ENCODE data around the gene CBLB. TPM values are rescaled to one million over a fixed set of nuclear protein-coding genes. Genes with fewer than 3 reads are reported as not detected.

The CBLB gene
- total RNA-seq, 1 experiment from 2014 or later: 19.7 TPM

- Mint-ChIP-seq H3K4me1 (ENCODE audit: insufficient read depth, unreplicated experiment) (peaks cover 8% of the 10 kb centered on the region), H3K4me3 (ENCODE audit: unreplicated experiment) (no peak overlapping the region), H3K9me3 (ENCODE audit: unreplicated experiment) (no peaks in the 10 kb centered on the region), H3K36me3 (ENCODE audit: insufficient read depth, unreplicated experiment) (peaks cover 5% of the 10 kb centered on the region), H3K27me3 (ENCODE audit: insufficient read depth, unreplicated experiment) (no peaks in the 10 kb centered on the region), H3K27ac (ENCODE audit: low read depth, unreplicated experiment) (no peak overlapping the region)
- ChIA-PET POLR2A (interaction anchor here (0.6 to 2.1 kb wide), 6 partner anchors 8 to 113 kb away, joined by 3 to 12 read pairs (median 3); partner anchors contain the start of gene CBLB), CTCF (interaction anchor here (0.6 kb wide), 2 partner anchors 712 to 1361 kb away, joined by 3 to 5 read pairs; no protein-coding TSS in a partner anchor)
- TF ChIP-seq, protein P1, sequence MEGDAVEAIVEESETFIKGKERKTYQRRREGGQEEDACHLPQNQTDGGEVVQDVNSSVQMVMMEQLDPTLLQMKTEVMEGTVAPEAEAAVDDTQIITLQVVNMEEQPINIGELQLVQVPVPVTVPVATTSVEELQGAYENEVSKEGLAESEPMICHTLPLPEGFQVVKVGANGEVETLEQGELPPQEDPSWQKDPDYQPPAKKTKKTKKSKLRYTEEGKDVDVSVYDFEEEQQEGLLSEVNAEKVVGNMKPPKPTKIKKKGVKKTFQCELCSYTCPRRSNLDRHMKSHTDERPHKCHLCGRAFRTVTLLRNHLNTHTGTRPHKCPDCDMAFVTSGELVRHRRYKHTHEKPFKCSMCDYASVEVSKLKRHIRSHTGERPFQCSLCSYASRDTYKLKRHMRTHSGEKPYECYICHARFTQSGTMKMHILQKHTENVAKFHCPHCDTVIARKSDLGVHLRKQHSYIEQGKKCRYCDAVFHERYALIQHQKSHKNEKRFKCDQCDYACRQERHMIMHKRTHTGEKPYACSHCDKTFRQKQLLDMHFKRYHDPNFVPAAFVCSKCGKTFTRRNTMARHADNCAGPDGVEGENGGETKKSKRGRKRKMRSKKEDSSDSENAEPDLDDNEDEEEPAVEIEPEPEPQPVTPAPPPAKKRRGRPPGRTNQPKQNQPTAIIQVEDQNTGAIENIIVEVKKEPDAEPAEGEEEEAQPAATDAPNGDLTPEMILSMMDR (IDR thresholded peaks at IDR 0.05; ENCODE audit: unreplicated experiment): no peak
- no TSS peak for BruUV-seq (replicated peaks)
- peak; percentile 9 for DNase-seq (ENCODE audit: unreplicated experiment)
- intact Hi-C loops (cut with micrococcal nuclease): no loop called here
These were observed 15.1 kb upstream of the CBLB start for GRCh38 chr3:105883798-105884377.

DNA sequence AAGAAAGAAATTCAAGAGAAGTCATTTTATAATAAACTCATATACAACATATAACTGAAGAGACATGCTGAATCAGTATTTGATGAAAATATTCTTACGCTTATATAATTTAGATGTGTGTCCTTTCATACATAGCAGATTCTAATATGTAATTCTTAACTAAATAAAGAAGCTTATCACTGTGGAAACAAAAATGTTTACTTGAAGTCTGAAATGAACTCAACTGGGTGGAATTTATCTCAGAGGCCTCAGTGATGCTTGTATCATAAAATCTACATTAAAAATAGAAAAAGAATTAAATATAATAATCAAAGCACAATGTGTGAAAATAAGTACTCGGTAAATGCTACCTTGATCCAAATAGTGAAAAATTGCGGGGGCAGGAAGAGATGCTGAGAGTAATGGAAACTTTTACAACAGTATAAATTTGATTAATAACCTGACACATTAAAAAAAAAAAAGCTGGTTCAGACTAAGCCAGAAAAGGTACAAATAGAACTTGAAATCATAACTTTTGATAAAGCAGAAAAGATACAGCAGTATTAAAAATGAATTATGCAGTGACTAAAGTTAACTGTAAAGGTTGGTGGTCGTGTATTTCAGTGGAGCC is 12.0 kb upstream of the CBLB start:
- intact Hi-C loops (cut with micrococcal nuclease): no loop called here
- Mint-ChIP-seq H3K36me3 (ENCODE audit: insufficient read depth, unreplicated experiment) (peaks cover 5% of the 10 kb centered on the region), H3K27ac (ENCODE audit: low read depth, unreplicated experiment) (no peak overlapping the region), H3K27me3 (ENCODE audit: insufficient read depth, unreplicated experiment) (no peaks in the 10 kb centered on the region), H3K9me3 (ENCODE audit: unreplicated experiment) (no peaks in the 10 kb centered on the region), H3K4me3 (ENCODE audit: unreplicated experiment) (no peak overlapping the region), H3K4me1 (ENCODE audit: insufficient read depth, unreplicated experiment) (peaks cover 8% of the 10 kb centered on the region)
- DNase-seq (ENCODE audit: unreplicated experiment): no peak
- ChIA-PET CTCF (interaction anchor here (1.4 kb wide), 1 partner anchor 9 kb away, joined by 3 read pairs; no protein-coding TSS in a partner anchor), POLR2A (interaction anchor here (0.6 to 1.5 kb wide), 3 partner anchors 11 to 327 kb away, joined by 3 to 7 read pairs (median 3); no protein-coding TSS in a partner anchor)
- TF ChIP-seq, protein P1 (IDR thresholded peaks at IDR 0.05; ENCODE audit: unreplicated experiment): no peak
- no TSS peak for BruUV-seq (replicated peaks)

- Mint-ChIP-seq H3K9me3 (ENCODE audit: unreplicated experiment) (no peaks in the 10 kb centered on the region), H3K4me3 (ENCODE audit: unreplicated experiment) (no peak overlapping the region), H3K27ac (ENCODE audit: low read depth, unreplicated experiment) (no peak overlapping the region), H3K27me3 (ENCODE audit: insufficient read depth, unreplicated experiment) (no peaks in the 10 kb centered on the region), H3K4me1 (ENCODE audit: insufficient read depth, unreplicated experiment) (no peaks in the 10 kb centered on the region), H3K36me3 (ENCODE audit: insufficient read depth, unreplicated experiment) (peaks cover 5% of the 10 kb centered on the region)
- TF ChIP-seq, protein P1 (IDR thresholded peaks at IDR 0.05; ENCODE audit: unreplicated experiment): no peak
- POLR2A ChIA-PET: interaction anchor here (1.2 kb wide), 1 partner anchor 9 kb away, joined by 8 read pairs; the partner anchor contains the start of gene CBLB
- CTCF ChIA-PET: interaction anchor here (1.1 kb wide), 1 partner anchor 9 kb away, joined by 4 read pairs; the partner anchor contains the start of gene CBLB
- no peak for DNase-seq (ENCODE audit: unreplicated experiment)
- no TSS peak for BruUV-seq (replicated peaks)
- intact Hi-C loops (cut with micrococcal nuclease): no loop called here
These were observed 9.2 kb upstream of the CBLB start for GRCh38 chr3:105878061-105878460.

- Mint-ChIP-seq H3K27me3 (ENCODE audit: insufficient read depth, unreplicated experiment) (no peaks in the 10 kb centered on the region), H3K27ac (ENCODE audit: low read depth, unreplicated experiment) (no peak overlapping the region), H3K4me1 (ENCODE audit: insufficient read depth, unreplicated experiment) (no peaks in the 10 kb centered on the region), H3K9me3 (ENCODE audit: unreplicated experiment) (no peaks in the 10 kb centered on the region), H3K4me3 (ENCODE audit: unreplicated experiment) (no peak overlapping the region), H3K36me3 (ENCODE audit: insufficient read depth, unreplicated experiment) (peaks cover 5% of the 10 kb centered on the region)
- CTCF ChIA-PET: interaction anchor here (1.1 kb wide), 1 partner anchor 8 kb away, joined by 4 read pairs; the partner anchor contains the start of gene CBLB
- TF ChIP-seq, protein P1 (IDR thresholded peaks at IDR 0.05; ENCODE audit: unreplicated experiment): no peak
- no peak for DNase-seq (ENCODE audit: unreplicated experiment)
- intact Hi-C loops (cut with micrococcal nuclease): no loop called here
- POLR2A ChIA-PET: interaction anchor here (0.6 to 1.2 kb wide), 2 partner anchors 8 to 757 kb away, joined by 4 to 8 read pairs; partner anchors contain the start of gene CBLB
- BruUV-seq (replicated peaks): no TSS peak
These were observed 8.6 kb upstream of the CBLB start for GRCh38 chr3:105877336-105877910.
